PC-3 (cell line): ENCODE results near the gene ATP2B2. TPM values are rescaled to one million over a fixed set of nuclear protein-coding genes. Genes with fewer than 3 reads are reported as not detected.
A peak's percentile ranks its signal among the peaks of the same experiment; 100 is the strongest.

Source experiments
- ATAC-seq: fragments of 200-7000 bp; cut with Tn5 transposase; 2 replicates; pipeline ENCODE4 v1.9.1; 2020; ENCODE audit warnings: mild to moderate bottlenecking, moderate library complexity
- BruUV-seq: library from RNA; stranded (reverse); fragments of 400-500 nt; replicated peaks from 2 replicates; lab custom pipeline; 2021; lab: Mats Ljungman, UMichigan
- CTCF ChIA-PET: fragments of 300-600 bp; sonication (Branson Sonifier 250); formaldehyde crosslinking; loops from one replicate; lab custom pipeline; 2022; ENCODE audit warnings: antibody characterized with exemption; lab: Charles Lee
- POLR2A ChIA-PET: fragments of 300-600 bp; sonication (Branson Sonifier 250); formaldehyde crosslinking; loops from one replicate; lab custom pipeline; 2022; ENCODE audit warnings: antibody characterized with exemption; ENCODE audit not compliant: unreplicated experiment; lab: Charles Lee
- DNase-seq: peaks from one replicate; pipeline ENCODE4 v3.0.0-alpha.2; 2015
- H2AFZ ChIP-seq: fragments of 300-600 bp; sonication (generic); 2 replicates; pipeline ENCODE4 v1.6.0; 2016; ENCODE audit warnings: antibody characterized with exemption, low read length
- H3F3A ChIP-seq: fragments of 300-600 bp; sonication (generic); one replicate; pipeline ENCODE4 v1.6.0; 2017; ENCODE audit warnings: antibody characterized with exemption, low read length, control low read depth, mild to moderate bottlenecking; ENCODE audit not compliant: unreplicated experiment
- H3K27ac ChIP-seq: fragments of 300-600 bp; sonication (generic); 2 replicates; pipeline ENCODE4 v1.5.1; 2016; ENCODE audit warnings: mild to moderate bottlenecking, low read length
- H3K27me3 ChIP-seq: fragments of 300-600 bp; sonication (generic); 2 replicates; pipeline ENCODE4 v1.6.1; 2016; ENCODE audit warnings: low read length, mixed read lengths
- H3K36me3 ChIP-seq: fragments of 300-600 bp; sonication (generic); 2 replicates; pipeline ENCODE4 v1.6.1; 2016; ENCODE audit warnings: low read depth, mixed run types, low read length, mixed read lengths
- H3K4me1 ChIP-seq: fragments of 300-600 bp; sonication (generic); 2 replicates; pipeline ENCODE4 v1.5.1; 2016; ENCODE audit warnings: low read length; ENCODE audit not compliant: insufficient read depth
- H3K4me2 ChIP-seq: fragments of 300-600 bp; sonication (generic); 2 replicates; pipeline ENCODE4 v1.6.0; 2016; ENCODE audit warnings: low read length
- H3K4me3 ChIP-seq: fragments of 300-600 bp; sonication (generic); 2 replicates; pipeline ENCODE4 v1.5.1; 2016; ENCODE audit warnings: mild to moderate bottlenecking, low read length, mixed read lengths
- H3K79me2 ChIP-seq: fragments of 300-600 bp; sonication (generic); 2 replicates; pipeline ENCODE4 v1.6.1; 2017; ENCODE audit warnings: low read length, mixed read lengths
- H3K9ac ChIP-seq: fragments of 300-600 bp; sonication (generic); 2 replicates; pipeline ENCODE4 v1.6.0; 2016; ENCODE audit warnings: mild to moderate bottlenecking, low read length
- H3K9me2 ChIP-seq: fragments of 300-600 bp; sonication (generic); replicated peaks from 2 replicates; pipeline ENCODE4 v1.6.1; 2016; ENCODE audit warnings: mixed run types, low read length, mixed read lengths
- H3K9me3 ChIP-seq: fragments of 300-600 bp; sonication (generic); 2 replicates; pipeline ENCODE4 v1.6.1; 2016; ENCODE audit warnings: low read length, mixed read lengths
- H4K20me1 ChIP-seq: fragments of 300-600 bp; sonication (generic); 2 replicates; pipeline ENCODE4 v1.6.1; 2016; ENCODE audit warnings: low read length, mixed read lengths
- CTCF ChIP-seq: fragments of 300-600 bp; sonication (generic); conservative IDR thresholded peaks from 2 replicates; pipeline ENCODE4 v1.5.1; 2017; ENCODE audit warnings: antibody characterized with exemption, low read depth, mild to moderate bottlenecking, low read length
- EZH2 ChIP-seq: fragments of 300-600 bp; sonication (generic); IDR thresholded peaks from one replicate; pipeline ENCODE4 v1.6.1; 2017; ENCODE audit warnings: antibody characterized with exemption, mild to moderate bottlenecking, low read length; ENCODE audit not compliant: unreplicated experiment
- EZH2phosphoT487 ChIP-seq: fragments of 300-600 bp; sonication (generic); IDR thresholded peaks from 2 replicates; pipeline ENCODE4 v1.6.1; 2018; ENCODE audit warnings: mild to moderate bottlenecking, antibody characterized with exemption, low read length, borderline replicate concordance
- intact Hi-C: fragments of 100-400 bp; cut with micrococcal nuclease; formaldehyde crosslinking; loops from 2 replicates; pipeline ENCODE4 v1.9.0; 2023
- total RNA-seq: library from RNA; depleted of rRNA; stranded (reverse); fragments of >200 nt; gene quantifications from 2 replicates; pipeline ENCODE4 v1.2.3, GENCODE V29; 2014

ATP2B2 gene
- total RNA-seq, 1 experiment from 2014 or later = not detected

GRCh38 chr3:10344944-10345575 lies 160.3 kb downstream of the ATP2B2 start:
- Histone ChIP-seq H3K4me2 (no peak overlapping the region), H3K4me3 (no peak overlapping the region), H3K27ac (no peak overlapping the region), H3K9ac (no peak overlapping the region), H3K79me2 (no peaks in the 10 kb centered on the region), H3F3A (no peaks in the 10 kb centered on the region), H3K9me3 (no peaks in the 10 kb centered on the region), H3K4me1 (no peaks in the 10 kb centered on the region), H2AFZ (no peak overlapping the region), H3K9me2 (no peaks in the 10 kb centered on the region), H3K36me3 (no peaks in the 10 kb centered on the region), H4K20me1 (no peaks in the 10 kb centered on the region), H3K27me3 (no peaks in the 10 kb centered on the region)
- ChIA-PET POLR2A (no interaction called here), CTCF (interaction anchor here (1.0 kb wide), 1 partner anchor 22 kb away, joined by 3 read pairs; no protein-coding TSS in a partner anchor)
- TF ChIP-seq EZH2phosphoT487 (no peak), CTCF (no peak), EZH2 (no peak)
- no peak for DNase-seq
- intact Hi-C loops = loop anchor here (1.0 kb wide), 1 partner anchor 393 kb away; no protein-coding TSS in a partner anchor
- no TSS peak for BruUV-seq
- no peak for ATAC-seq

GRCh38 chr3:10344147-10344943 lies 161.0 kb downstream of the ATP2B2 start:
- Histone ChIP-seq H3K4me2 (no peak overlapping the region), H2AFZ (no peak overlapping the region), H3K27me3 (no peaks in the 10 kb centered on the region), H3K36me3 (no peaks in the 10 kb centered on the region), H3K9me2 (no peaks in the 10 kb centered on the region), H3K27ac (no peak overlapping the region), H3K9me3 (no peaks in the 10 kb centered on the region), H3K4me3 (no peak overlapping the region), H3K4me1 (no peaks in the 10 kb centered on the region), H3F3A (no peaks in the 10 kb centered on the region), H3K79me2 (no peaks in the 10 kb centered on the region), H4K20me1 (no peaks in the 10 kb centered on the region), H3K9ac (no peak overlapping the region)
- CTCF ChIA-PET = interaction anchor here (0.7 to 1.0 kb wide), 2 partner anchors 22 to 137 kb away, joined by 3 read pairs; no protein-coding TSS in a partner anchor
- ATAC-seq (peak; percentile 56), DNase-seq (peak; percentile 63)
- no TSS peak for BruUV-seq
- POLR2A ChIA-PET = no interaction called here
- TF ChIP-seq EZH2 = no peak
- TF ChIP-seq CTCF = peak; percentile 98
- no peak for TF ChIP-seq EZH2phosphoT487
- intact Hi-C loops = loop anchor here (1.0 kb wide), 1 partner anchor 394 kb away; no protein-coding TSS in a partner anchor

GRCh38 chr3:10343526-10343925 lies 161.9 kb downstream of the ATP2B2 start:
- intact Hi-C loops = no loop called here
- no peaks in the 10 kb centered on the region for H3K9me2 ChIP-seq
- no peaks in the 10 kb centered on the region for H3K9me3 ChIP-seq
- CTCF ChIA-PET = no interaction called here
- no peaks in the 10 kb centered on the region for H4K20me1 ChIP-seq
- no peaks in the 10 kb centered on the region for H3K4me1 ChIP-seq
- TF ChIP-seq CTCF (no peak), EZH2 (no peak), EZH2phosphoT487 (no peak)
- H3F3A ChIP-seq = no peaks in the 10 kb centered on the region
- BruUV-seq = no TSS peak
- H3K9ac ChIP-seq = no peak overlapping the region
- no peaks in the 10 kb centered on the region for H3K36me3 ChIP-seq
- no peak overlapping the region for H3K27ac ChIP-seq
- ATAC-seq = no peak
- H3K4me2 ChIP-seq = no peak overlapping the region
- H3K4me3 ChIP-seq = no peak overlapping the region
- DNase-seq = no peak
- H3K27me3 ChIP-seq = no peaks in the 10 kb centered on the region
- no peaks in the 10 kb centered on the region for H3K79me2 ChIP-seq
- POLR2A ChIA-PET = no interaction called here
- H2AFZ ChIP-seq = no peak overlapping the region
